ENCODE measurements around the gene EME2. TPM values are rescaled to one million over a fixed set of nuclear protein-coding genes. Genes with fewer than 3 reads are reported as not detected.

Gene EME2
- total and polyA plus RNA-seq, 2 donors (not counting 1 experiment from before 2014, with no cell fraction given): 2.2 to 8.3 TPM

- Histone ChIP-seq H4K20me1 (ENCODE audit: control insufficient read depth, extremely low read depth, insufficient read depth, low read length) (no peaks in the 10 kb centered on the region), H3K4me3 (replicated peaks in 1 of 4; ENCODE audit: control extremely low read depth in 1 of 4, insufficient read depth in 1 of 4, low read depth in 3 of 4, low read length in 4 of 4) (no peak overlapping the region), H3K27me3 (ENCODE audit: control insufficient read depth, insufficient read depth, low read length) (no peaks in the 10 kb centered on the region), H3K4me1 (ENCODE audit: control insufficient read depth, extremely low read depth, insufficient read depth, low read length) (no peaks in the 10 kb centered on the region), H3K79me2 (ENCODE audit: control insufficient read depth, insufficient read depth, low read length) (no peaks in the 10 kb centered on the region), H2AFZ (ENCODE audit: low read length) (no peak overlapping the region), H3K4me2 (ENCODE audit: extremely low read depth, insufficient read depth, low read length) (no peak overlapping the region), H3K9me3 (ENCODE audit: control insufficient read depth, insufficient read depth, low read depth, low read length) (no peaks in the 10 kb centered on the region), H3K36me3 (ENCODE audit: control insufficient read depth, insufficient read depth, low read length) (peaks cover 5% of the 10 kb centered on the region), H3K27ac (ENCODE audit: insufficient read depth, low read length) (no peak overlapping the region), H3K9ac (ENCODE audit: insufficient read depth, low read length) (no peak overlapping the region)
- DNase-seq (ENCODE audit: low read depth in 2 of 2): no peak
- TF ChIP-seq CTCF (conservative IDR thresholded peaks at IDR 0.05 in 1 of 2, IDR thresholded peaks at IDR 0.05 in 1 of 2; ENCODE audit: low read depth in 1 of 2, low read length in 2 of 2) (no peak), EZH2 (IDR thresholded peaks at IDR 0.05; ENCODE audit: low read length, missing control alignments) (no peak)
Measured at GRCh38 chr16:1807626-1808025, 35.0 kb downstream of the EME2 start.

- no peak overlapping the region for H3K27ac ChIP-seq (ENCODE audit: insufficient read depth, low read length)
- H3K27me3 ChIP-seq (ENCODE audit: control insufficient read depth, insufficient read depth, low read length): no peaks in the 10 kb centered on the region
- TF ChIP-seq CTCF (conservative IDR thresholded peaks at IDR 0.05 in 1 of 2, IDR thresholded peaks at IDR 0.05 in 1 of 2; ENCODE audit: low read depth in 1 of 2, low read length in 2 of 2): no peak
- TF ChIP-seq EZH2 (IDR thresholded peaks at IDR 0.05; ENCODE audit: low read length, missing control alignments): no peak
- no peak for DNase-seq (ENCODE audit: low read depth in 2 of 2)
- H3K36me3 ChIP-seq (ENCODE audit: control insufficient read depth, insufficient read depth, low read length): peaks cover 5% of the 10 kb centered on the region
- H2AFZ ChIP-seq (ENCODE audit: low read length): no peak overlapping the region
- no peak overlapping the region for H3K9ac ChIP-seq (ENCODE audit: insufficient read depth, low read length)
- H3K4me3 ChIP-seq (replicated peaks in 1 of 4; ENCODE audit: control extremely low read depth in 1 of 4, insufficient read depth in 1 of 4, low read depth in 3 of 4, low read length in 4 of 4): no peak overlapping the region
- H3K9me3 ChIP-seq (ENCODE audit: control insufficient read depth, insufficient read depth, low read depth, low read length): no peaks in the 10 kb centered on the region
- no peak overlapping the region for H3K4me2 ChIP-seq (ENCODE audit: extremely low read depth, insufficient read depth, low read length)
- H3K79me2 ChIP-seq (ENCODE audit: control insufficient read depth, insufficient read depth, low read length): no peaks in the 10 kb centered on the region
- peaks cover 3% of the 10 kb centered on the region for H3K4me1 ChIP-seq (ENCODE audit: control insufficient read depth, extremely low read depth, insufficient read depth, low read length)
- no peaks in the 10 kb centered on the region for H4K20me1 ChIP-seq (ENCODE audit: control insufficient read depth, extremely low read depth, insufficient read depth, low read length)
Measured at GRCh38 chr16:1808691-1809090, 36.1 kb downstream of the EME2 start.

- H3K27ac ChIP-seq (ENCODE audit: insufficient read depth, low read length): no peak overlapping the region
- no peak for DNase-seq (ENCODE audit: low read depth in 2 of 2)
- H3K36me3 ChIP-seq (ENCODE audit: control insufficient read depth, insufficient read depth, low read length): peaks cover 5% of the 10 kb centered on the region
- H3K4me1 ChIP-seq (ENCODE audit: control insufficient read depth, extremely low read depth, insufficient read depth, low read length): peaks cover 3% of the 10 kb centered on the region
- no peaks in the 10 kb centered on the region for H3K27me3 ChIP-seq (ENCODE audit: control insufficient read depth, insufficient read depth, low read length)
- no peaks in the 10 kb centered on the region for H4K20me1 ChIP-seq (ENCODE audit: control insufficient read depth, extremely low read depth, insufficient read depth, low read length)
- H3K4me2 ChIP-seq (ENCODE audit: extremely low read depth, insufficient read depth, low read length): no peak overlapping the region
- no peak overlapping the region for H2AFZ ChIP-seq (ENCODE audit: low read length)
- H3K9ac ChIP-seq (ENCODE audit: insufficient read depth, low read length): no peak overlapping the region
- TF ChIP-seq CTCF (conservative IDR thresholded peaks at IDR 0.05 in 1 of 2, IDR thresholded peaks at IDR 0.05 in 1 of 2; ENCODE audit: low read depth in 1 of 2, low read length in 2 of 2): no peak
- H3K9me3 ChIP-seq (ENCODE audit: control insufficient read depth, insufficient read depth, low read depth, low read length): no peaks in the 10 kb centered on the region
- no peak overlapping the region for H3K4me3 ChIP-seq (replicated peaks in 1 of 4; ENCODE audit: control extremely low read depth in 1 of 4, insufficient read depth in 1 of 4, low read depth in 3 of 4, low read length in 4 of 4)
- H3K79me2 ChIP-seq (ENCODE audit: control insufficient read depth, insufficient read depth, low read length): no peaks in the 10 kb centered on the region
Measured at GRCh38 chr16:1809281-1809801, 36.7 kb downstream of the EME2 start.
